ENCODE measurements around the gene PCCB. TPM values are rescaled to one million over a fixed set of nuclear protein-coding genes. Genes with fewer than 3 reads are reported as not detected.

PCCB gene
- total RNA-seq, 1 experiment from 2014 or later, result 63.4 TPM

DNA sequence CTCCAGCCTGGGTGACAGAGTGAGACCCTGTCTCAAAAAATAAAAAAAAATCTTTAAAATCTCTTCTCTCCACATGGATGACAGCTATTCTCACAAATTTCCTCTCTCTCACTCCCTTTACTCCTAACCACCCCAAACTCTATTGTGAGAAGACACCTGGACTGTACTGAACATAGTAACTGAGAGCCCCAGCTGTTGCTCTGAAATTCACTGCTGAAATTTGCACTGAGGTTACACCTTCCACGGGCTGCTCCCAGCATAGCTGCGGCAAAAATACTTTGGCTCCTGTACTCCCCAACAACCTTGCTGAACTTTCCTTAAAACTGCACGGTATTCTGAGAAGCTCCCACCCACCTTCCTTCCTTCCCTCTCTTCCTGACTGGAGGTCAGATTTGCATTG is 4.4 kb upstream of the PCCB start:
- POLR2A ChIA-PET, result no interaction called here
- ATAC-seq, result no peak
- no TSS peak for BruUV-seq (replicated peaks)

DNA sequence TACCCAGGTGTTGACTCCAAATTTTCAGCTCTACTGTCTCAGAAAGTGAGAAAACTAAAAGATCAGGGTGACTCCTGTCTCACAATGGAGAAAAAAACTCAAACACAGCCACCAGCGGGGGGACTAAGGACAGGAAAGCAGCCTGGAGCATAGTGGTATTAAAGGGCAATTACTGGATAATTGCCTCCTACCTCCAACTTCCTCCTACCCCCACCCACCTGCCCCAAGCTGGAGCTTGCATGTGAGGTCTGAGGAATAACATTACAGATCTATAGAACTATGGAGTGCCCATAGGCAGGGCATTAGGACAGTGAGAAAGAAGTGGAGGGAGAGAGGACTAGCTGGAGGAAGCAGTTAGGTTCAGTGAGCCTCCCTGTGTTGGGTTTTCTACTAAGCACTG is 2.7 kb upstream of the PCCB start:
- intact Hi-C loops (cut with micrococcal nuclease; ENCODE audit: unreplicated experiment) (loop anchor here (10.0 kb wide), 1 partner anchor 173 kb away; no protein-coding TSS in a partner anchor), in situ Hi-C loops (cut with HindIII; ENCODE audit: low pct_unique_long_range_greater_than_20kb, low sequenced_read_pairs) (no loop called here)
- ChIA-PET POLR2A (no interaction called here), CTCF (no interaction called here)
- BruUV-seq (replicated peaks), result no TSS peak
- ATAC-seq (no peak), DNase-seq (ENCODE audit: low read depth, low spot score) (no peak)
- Histone ChIP-seq H3K4me3 (ENCODE audit: low read depth in 2 of 2, low read length in 2 of 2) (no peak overlapping the region), H3K27ac (ENCODE audit: low read length) (no peak overlapping the region), H3K36me3 (ENCODE audit: control insufficient read depth, insufficient read depth, low read length) (no peaks in the 10 kb centered on the region), H3K4me1 (ENCODE audit: control insufficient read depth, insufficient read depth, low read length) (peaks cover 8% of the 10 kb centered on the region), H3K27me3 (ENCODE audit: control insufficient read depth, insufficient read depth, low read length) (no peaks in the 10 kb centered on the region), H3K9me3 (ENCODE audit: control insufficient read depth, insufficient read depth, low read depth, low read length) (no peaks in the 10 kb centered on the region)
- TF ChIP-seq TCF7L2 (IDR thresholded peaks at IDR 0.05; ENCODE audit: low read depth, low read length) (no peak), POLR2AphosphoS5 (IDR thresholded peaks at IDR 0.05; ENCODE audit: low read depth, low read length) (no peak), SIN3A (IDR thresholded peaks at IDR 0.05; ENCODE audit: borderline replicate concordance, insufficient read depth, low read depth, low read length) (no peak)
- TF ChIP-seq, protein P1, sequence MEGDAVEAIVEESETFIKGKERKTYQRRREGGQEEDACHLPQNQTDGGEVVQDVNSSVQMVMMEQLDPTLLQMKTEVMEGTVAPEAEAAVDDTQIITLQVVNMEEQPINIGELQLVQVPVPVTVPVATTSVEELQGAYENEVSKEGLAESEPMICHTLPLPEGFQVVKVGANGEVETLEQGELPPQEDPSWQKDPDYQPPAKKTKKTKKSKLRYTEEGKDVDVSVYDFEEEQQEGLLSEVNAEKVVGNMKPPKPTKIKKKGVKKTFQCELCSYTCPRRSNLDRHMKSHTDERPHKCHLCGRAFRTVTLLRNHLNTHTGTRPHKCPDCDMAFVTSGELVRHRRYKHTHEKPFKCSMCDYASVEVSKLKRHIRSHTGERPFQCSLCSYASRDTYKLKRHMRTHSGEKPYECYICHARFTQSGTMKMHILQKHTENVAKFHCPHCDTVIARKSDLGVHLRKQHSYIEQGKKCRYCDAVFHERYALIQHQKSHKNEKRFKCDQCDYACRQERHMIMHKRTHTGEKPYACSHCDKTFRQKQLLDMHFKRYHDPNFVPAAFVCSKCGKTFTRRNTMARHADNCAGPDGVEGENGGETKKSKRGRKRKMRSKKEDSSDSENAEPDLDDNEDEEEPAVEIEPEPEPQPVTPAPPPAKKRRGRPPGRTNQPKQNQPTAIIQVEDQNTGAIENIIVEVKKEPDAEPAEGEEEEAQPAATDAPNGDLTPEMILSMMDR (IDR thresholded peaks at IDR 0.05), result no peak
- TF ChIP-seq, protein P2, sequence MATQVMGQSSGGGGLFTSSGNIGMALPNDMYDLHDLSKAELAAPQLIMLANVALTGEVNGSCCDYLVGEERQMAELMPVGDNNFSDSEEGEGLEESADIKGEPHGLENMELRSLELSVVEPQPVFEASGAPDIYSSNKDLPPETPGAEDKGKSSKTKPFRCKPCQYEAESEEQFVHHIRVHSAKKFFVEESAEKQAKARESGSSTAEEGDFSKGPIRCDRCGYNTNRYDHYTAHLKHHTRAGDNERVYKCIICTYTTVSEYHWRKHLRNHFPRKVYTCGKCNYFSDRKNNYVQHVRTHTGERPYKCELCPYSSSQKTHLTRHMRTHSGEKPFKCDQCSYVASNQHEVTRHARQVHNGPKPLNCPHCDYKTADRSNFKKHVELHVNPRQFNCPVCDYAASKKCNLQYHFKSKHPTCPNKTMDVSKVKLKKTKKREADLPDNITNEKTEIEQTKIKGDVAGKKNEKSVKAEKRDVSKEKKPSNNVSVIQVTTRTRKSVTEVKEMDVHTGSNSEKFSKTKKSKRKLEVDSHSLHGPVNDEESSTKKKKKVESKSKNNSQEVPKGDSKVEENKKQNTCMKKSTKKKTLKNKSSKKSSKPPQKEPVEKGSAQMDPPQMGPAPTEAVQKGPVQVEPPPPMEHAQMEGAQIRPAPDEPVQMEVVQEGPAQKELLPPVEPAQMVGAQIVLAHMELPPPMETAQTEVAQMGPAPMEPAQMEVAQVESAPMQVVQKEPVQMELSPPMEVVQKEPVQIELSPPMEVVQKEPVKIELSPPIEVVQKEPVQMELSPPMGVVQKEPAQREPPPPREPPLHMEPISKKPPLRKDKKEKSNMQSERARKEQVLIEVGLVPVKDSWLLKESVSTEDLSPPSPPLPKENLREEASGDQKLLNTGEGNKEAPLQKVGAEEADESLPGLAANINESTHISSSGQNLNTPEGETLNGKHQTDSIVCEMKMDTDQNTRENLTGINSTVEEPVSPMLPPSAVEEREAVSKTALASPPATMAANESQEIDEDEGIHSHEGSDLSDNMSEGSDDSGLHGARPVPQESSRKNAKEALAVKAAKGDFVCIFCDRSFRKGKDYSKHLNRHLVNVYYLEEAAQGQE (IDR thresholded peaks at IDR 0.05; ENCODE audit: insufficient read depth in 1 of 2, low read depth in 2 of 2, low read length in 1 of 2), result no peak

More for the DNA sequence above, 4.4 kb upstream of the PCCB start:
- no peak for DNase-seq (ENCODE audit: low read depth, low spot score)
- H3K9me3 ChIP-seq (ENCODE audit: control insufficient read depth, insufficient read depth, low read depth, low read length), result no peaks in the 10 kb centered on the region
- H3K36me3 ChIP-seq (ENCODE audit: control insufficient read depth, insufficient read depth, low read length), result no peaks in the 10 kb centered on the region
- no peaks in the 10 kb centered on the region for H3K27me3 ChIP-seq (ENCODE audit: control insufficient read depth, insufficient read depth, low read length)
- H3K4me3 ChIP-seq (ENCODE audit: low read depth in 2 of 2, low read length in 2 of 2), result no peak overlapping the region
- intact Hi-C loops (cut with micrococcal nuclease; ENCODE audit: unreplicated experiment), result loop anchor here (10.0 kb wide), 1 partner anchor 171 kb away; no protein-coding TSS in a partner anchor
- H3K27ac ChIP-seq (ENCODE audit: low read length), result no peak overlapping the region
- CTCF ChIA-PET, result no interaction called here
- in situ Hi-C loops (cut with HindIII; ENCODE audit: low pct_unique_long_range_greater_than_20kb, low sequenced_read_pairs), result no loop called here
- TF ChIP-seq, protein P2 (IDR thresholded peaks at IDR 0.05; ENCODE audit: insufficient read depth in 1 of 2, low read depth in 2 of 2, low read length in 1 of 2), result no peak
- TF ChIP-seq SIN3A (IDR thresholded peaks at IDR 0.05; ENCODE audit: borderline replicate concordance, insufficient read depth, low read depth, low read length) (no peak), TCF7L2 (IDR thresholded peaks at IDR 0.05; ENCODE audit: low read depth, low read length) (no peak), POLR2AphosphoS5 (IDR thresholded peaks at IDR 0.05; ENCODE audit: low read depth, low read length) (no peak)
- TF ChIP-seq, protein P1 (IDR thresholded peaks at IDR 0.05), result no peak
- no peaks in the 10 kb centered on the region for H3K4me1 ChIP-seq (ENCODE audit: control insufficient read depth, insufficient read depth, low read length)
